Ishikawa (cell line): ENCODE results near the gene TYRO3.

Experiments
- CEBPB ChIP-seq: IDR thresholded peaks from 2 replicates; pipeline ENCODE4 v1.6.1; 2012
- CREB1 ChIP-seq: IDR thresholded peaks from 2 replicates; pipeline ENCODE4 v1.6.1; 2012; ENCODE audit warnings: low read depth
- EGR1 ChIP-seq: IDR thresholded peaks from 2 replicates; pipeline ENCODE4 v1.6.1; 2012
- EP300 ChIP-seq: IDR thresholded peaks from 2 replicates; pipeline ENCODE4 v1.6.1; 2012; ENCODE audit warnings: borderline replicate concordance
- FOXM1 ChIP-seq: IDR thresholded peaks from 2 replicates; pipeline ENCODE4 v1.6.1; 2012; ENCODE audit warnings: low read depth, borderline replicate concordance
- MAX ChIP-seq: IDR thresholded peaks from 2 replicates; pipeline ENCODE4 v1.6.1; 2012
- NFIC ChIP-seq: IDR thresholded peaks from 2 replicates; pipeline ENCODE4 v1.6.1; 2012
- RAD21 ChIP-seq: IDR thresholded peaks from 2 replicates; pipeline ENCODE4 v1.6.1; 2012; ENCODE audit warnings: low read depth
- REST ChIP-seq: IDR thresholded peaks from 2 replicates; pipeline ENCODE4 v1.6.1; 2012; ENCODE audit warnings: low read depth, mild to moderate bottlenecking
- TAF1 ChIP-seq: IDR thresholded peaks from 2 replicates; pipeline ENCODE4 v1.6.1; 2012; ENCODE audit warnings: low read depth, mild to moderate bottlenecking
- TCF12 ChIP-seq: IDR thresholded peaks from 2 replicates; pipeline ENCODE4 v1.6.1; 2012; ENCODE audit warnings: low read depth
- TEAD4 ChIP-seq: IDR thresholded peaks from 2 replicates; pipeline ENCODE4 v1.6.1; 2012
- YY1 ChIP-seq: IDR thresholded peaks from 2 replicates; pipeline ENCODE4 v1.6.1; 2012; ENCODE audit warnings: low read depth
- ZBTB7A ChIP-seq: IDR thresholded peaks from 2 replicates; pipeline ENCODE4 v1.6.1; 2012; ENCODE audit warnings: low read depth
- TF ChIP-seq, protein P1 (sequence below): IDR thresholded peaks from 2 replicates; pipeline ENCODE4 v1.6.1; 2012

The TYRO3 gene

DNA sequence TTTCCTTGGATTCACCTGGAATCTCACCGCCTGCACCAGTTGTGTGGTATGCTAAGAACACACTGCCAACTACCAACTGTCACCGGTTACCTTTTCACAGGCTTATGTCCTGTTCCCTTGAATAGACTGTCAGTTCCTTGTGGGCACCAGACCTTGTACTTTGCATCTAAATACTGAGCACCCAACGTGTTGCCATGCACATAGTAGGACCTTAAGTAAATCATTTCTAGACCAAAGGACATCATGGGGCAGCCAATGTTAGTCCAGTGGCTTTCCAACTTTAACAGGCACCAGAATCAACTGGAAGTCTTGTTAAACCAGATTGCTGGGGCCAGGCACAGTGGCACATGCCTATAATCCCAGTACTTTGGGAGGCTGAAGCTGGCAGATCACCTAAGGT lies 13.8 kb upstream of the TYRO3 start:
- TF ChIP-seq FOXM1 (no peak), TEAD4 (no peak), REST (no peak), CREB1 (no peak), CEBPB (no peak), ZBTB7A (no peak), RAD21 (no peak), EP300 (no peak), TCF12 (no peak), NFIC (no peak), TAF1 (no peak)
- TF ChIP-seq, protein P1, sequence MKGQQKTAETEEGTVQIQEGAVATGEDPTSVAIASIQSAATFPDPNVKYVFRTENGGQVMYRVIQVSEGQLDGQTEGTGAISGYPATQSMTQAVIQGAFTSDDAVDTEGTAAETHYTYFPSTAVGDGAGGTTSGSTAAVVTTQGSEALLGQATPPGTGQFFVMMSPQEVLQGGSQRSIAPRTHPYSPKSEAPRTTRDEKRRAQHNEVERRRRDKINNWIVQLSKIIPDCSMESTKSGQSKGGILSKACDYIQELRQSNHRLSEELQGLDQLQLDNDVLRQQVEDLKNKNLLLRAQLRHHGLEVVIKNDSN: no peak

- no peak for TF ChIP-seq TCF12
These were observed 11.9 kb upstream of the TYRO3 start for GRCh38 chr15:41546851-41547786.

DNA sequence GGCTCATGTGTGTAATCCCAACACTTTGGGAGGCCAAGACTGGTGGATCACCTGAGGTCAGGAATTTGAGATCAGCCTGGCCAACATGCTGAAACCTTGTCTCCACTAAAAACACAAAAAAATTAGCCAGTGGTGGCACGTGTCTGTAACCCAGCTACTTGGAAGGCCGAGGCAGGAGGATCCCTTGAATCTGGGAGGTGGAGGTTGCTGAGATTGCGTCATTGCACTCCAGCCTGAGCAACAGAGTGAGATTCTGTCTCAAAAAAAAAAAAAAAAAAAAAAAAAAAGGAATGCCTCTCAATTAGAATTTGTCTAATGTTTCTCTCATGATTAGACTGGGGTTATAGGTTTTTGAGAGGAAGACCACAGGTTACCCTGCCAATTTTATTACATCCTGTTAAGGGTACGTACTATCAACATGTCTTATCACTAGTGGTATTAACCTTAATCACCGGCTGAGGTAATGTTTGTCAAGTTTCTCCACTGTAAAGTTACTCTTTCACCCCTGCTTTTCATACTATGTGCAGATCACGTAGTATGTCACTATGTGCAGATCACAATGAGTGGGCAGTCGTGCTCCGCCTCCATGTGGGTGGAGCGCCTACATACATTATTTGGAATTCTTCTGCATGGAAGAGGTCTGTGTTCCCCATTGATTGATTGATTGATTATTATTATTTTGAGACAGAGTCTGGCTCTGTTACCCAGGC lies 8.8 kb upstream of the TYRO3 start:
- TF ChIP-seq CEBPB: peak; percentile 58
- TF ChIP-seq CREB1: no peak

GRCh38 chr15:41553731-41554130 lies 5.3 kb upstream of the TYRO3 start:
- TF ChIP-seq, protein P1: no peak
- TF ChIP-seq FOXM1: no peak
- TF ChIP-seq CEBPB: no peak
- no peak for TF ChIP-seq TCF12
- TF ChIP-seq RAD21: no peak
- no peak for TF ChIP-seq EP300
- no peak for TF ChIP-seq REST

GRCh38 chr15:41554343-41554742 lies 4.7 kb upstream of the TYRO3 start:
- TF ChIP-seq CREB1 (no peak), TCF12 (no peak), REST (no peak)

- TF ChIP-seq, protein P1: no peak
- TF ChIP-seq NFIC (no peak), TAF1 (no peak), EGR1 (no peak), EP300 (no peak), YY1 (no peak), REST (no peak), RAD21 (no peak), MAX (no peak), CREB1 (no peak), TEAD4 (no peak), CEBPB (no peak), TCF12 (no peak), ZBTB7A (no peak), FOXM1 (no peak)
These were observed 4.1 kb upstream of the TYRO3 start for GRCh38 chr15:41554915-41555314.
